OCI-LY1 (cell line): ENCODE results near the gene RHOBTB3.

ENCODE experiments used
- H2AFZ ChIP-seq: fragments of 200-600 bp; sonication (generic), shearing (Covaris generic); 2 replicates; pipeline ENCODE4 v1.6.0; 2014; ENCODE audit warnings: antibody characterized with exemption, mild to moderate bottlenecking, low read length
- H3F3A ChIP-seq: fragments of 200-600 bp; sonication (generic), shearing (Covaris generic); 2 replicates; pipeline ENCODE4 v1.6.0; 2014; ENCODE audit warnings: mild to moderate bottlenecking, antibody characterized with exemption, low read length, moderate library complexity; ENCODE audit not compliant: insufficient read depth
- H3K27ac ChIP-seq: fragments of 200-600 bp; sonication (generic); 2 replicates; pipeline ENCODE4 v1.5.1; 2014; ENCODE audit warnings: low read length, mixed run types, mild to moderate bottlenecking, low read depth; ENCODE audit not compliant: poor library complexity, severe bottlenecking
- H3K27me3 ChIP-seq: fragments of 200-600 bp; sonication (generic); 2 replicates; pipeline ENCODE4 v1.6.0; 2014; ENCODE audit warnings: antibody characterized with exemption, mild to moderate bottlenecking, low read length, moderate library complexity; ENCODE audit not compliant: insufficient read depth
- H3K36me3 ChIP-seq: fragments of 200-600 bp; sonication (generic); 2 replicates; pipeline ENCODE4 v1.6.1; 2014; ENCODE audit warnings: mild to moderate bottlenecking, antibody characterized with exemption, low read length, moderate library complexity, mixed read lengths; ENCODE audit not compliant: insufficient read depth
- H3K4me1 ChIP-seq: fragments of 200-600 bp; sonication (generic); 2 replicates; pipeline ENCODE4 v1.5.1; 2014; ENCODE audit warnings: mild to moderate bottlenecking, low read length, moderate library complexity; ENCODE audit not compliant: insufficient read depth, severe bottlenecking
- H3K4me2 ChIP-seq: fragments of 200-600 bp; sonication (generic), shearing (Covaris generic); 2 replicates; pipeline ENCODE4 v1.6.1; 2014; ENCODE audit warnings: low read length
- H3K4me3 ChIP-seq: fragments of 200-600 bp; sonication (generic); 2 replicates; pipeline ENCODE4 v1.5.1; 2014; ENCODE audit warnings: low read length, low read depth, mild to moderate bottlenecking, mixed read lengths; ENCODE audit not compliant: poor library complexity, severe bottlenecking
- H3K79me2 ChIP-seq: fragments of 200-600 bp; shearing (Covaris generic); 2 replicates; pipeline ENCODE4 v1.6.1; 2016; ENCODE audit warnings: mixed run types, low read length, mixed read lengths; ENCODE audit not compliant: insufficient read depth
- H3K9ac ChIP-seq: fragments of 200-600 bp; sonication (generic), shearing (Covaris generic); 2 replicates; pipeline ENCODE4 v1.6.1; 2014; ENCODE audit warnings: mild to moderate bottlenecking, low read length, mixed read lengths
- H3K9me2 ChIP-seq: fragments of 200-600 bp; sonication (generic), shearing (Covaris generic); 2 replicates; pipeline ENCODE4 v1.6.1; 2014; ENCODE audit warnings: low read depth, mild to moderate bottlenecking, low read length, mixed read lengths
- H3K9me3 ChIP-seq: fragments of 200-600 bp; shearing (Covaris generic); 2 replicates; pipeline ENCODE4 v1.6.1; 2014; ENCODE audit warnings: low read length, mixed read lengths
- H4K20me1 ChIP-seq: fragments of 200-600 bp; sonication (generic), shearing (Covaris generic); 2 replicates; pipeline ENCODE4 v1.6.0; 2016; ENCODE audit warnings: mild to moderate bottlenecking, low read length; ENCODE audit not compliant: insufficient read depth
- EZH2 ChIP-seq: fragments of 200-600 bp; sonication (generic), shearing (Covaris generic); IDR thresholded peaks from 2 replicates; pipeline ENCODE4 v1.8.0; 2017; ENCODE audit warnings: borderline replicate concordance, mixed run types, mild to moderate bottlenecking, antibody characterized with exemption, low read length, moderate library complexity, mixed read lengths
- TF ChIP-seq, protein P1 (sequence below): fragments of 200-600 bp; sonication (generic), shearing (Covaris generic); IDR thresholded peaks from 2 replicates; pipeline ENCODE4 v1.5.1; 2017; ENCODE audit warnings: mild to moderate bottlenecking, antibody characterized with exemption, low read length, moderate library complexity, mixed read lengths

Gene RHOBTB3

DNA sequence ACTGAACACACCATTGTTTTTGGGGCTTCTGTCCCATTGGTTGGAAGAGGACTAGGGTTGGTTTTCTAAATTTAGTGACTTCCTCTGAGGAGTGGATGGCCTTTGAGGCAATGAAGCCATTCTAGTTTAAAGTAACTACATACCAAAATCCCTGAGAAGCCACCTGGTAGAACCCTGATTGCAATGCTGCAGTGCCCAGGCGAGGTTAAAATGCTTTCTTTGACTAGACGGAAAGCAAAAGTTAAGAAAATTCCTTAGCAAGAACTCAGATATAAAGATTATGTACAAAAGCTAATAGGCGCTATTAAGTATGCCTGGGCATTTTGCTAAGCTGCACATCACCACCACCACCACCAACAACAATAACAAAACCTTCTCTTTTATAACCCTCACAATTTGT, 70.8 kb downstream of the RHOBTB3 start:
- H4K20me1 ChIP-seq = no peaks in the 10 kb centered on the region
- no peak overlapping the region for H3K9ac ChIP-seq
- no peak overlapping the region for H3K27ac ChIP-seq
- no peak overlapping the region for H3K4me3 ChIP-seq
- no peaks in the 10 kb centered on the region; the same call in 1 of the 2 replicates for H3K36me3 ChIP-seq
- no peaks in the 10 kb centered on the region for H3K9me3 ChIP-seq
- H3K4me1 ChIP-seq = no peaks in the 10 kb centered on the region
- no peaks in the 10 kb centered on the region for H3F3A ChIP-seq
- H3K9me2 ChIP-seq = no peaks in the 10 kb centered on the region
- no peaks in the 10 kb centered on the region for H3K27me3 ChIP-seq
- no peaks in the 10 kb centered on the region for H3K79me2 ChIP-seq
- H3K4me2 ChIP-seq = no peak overlapping the region
- TF ChIP-seq, protein P1, sequence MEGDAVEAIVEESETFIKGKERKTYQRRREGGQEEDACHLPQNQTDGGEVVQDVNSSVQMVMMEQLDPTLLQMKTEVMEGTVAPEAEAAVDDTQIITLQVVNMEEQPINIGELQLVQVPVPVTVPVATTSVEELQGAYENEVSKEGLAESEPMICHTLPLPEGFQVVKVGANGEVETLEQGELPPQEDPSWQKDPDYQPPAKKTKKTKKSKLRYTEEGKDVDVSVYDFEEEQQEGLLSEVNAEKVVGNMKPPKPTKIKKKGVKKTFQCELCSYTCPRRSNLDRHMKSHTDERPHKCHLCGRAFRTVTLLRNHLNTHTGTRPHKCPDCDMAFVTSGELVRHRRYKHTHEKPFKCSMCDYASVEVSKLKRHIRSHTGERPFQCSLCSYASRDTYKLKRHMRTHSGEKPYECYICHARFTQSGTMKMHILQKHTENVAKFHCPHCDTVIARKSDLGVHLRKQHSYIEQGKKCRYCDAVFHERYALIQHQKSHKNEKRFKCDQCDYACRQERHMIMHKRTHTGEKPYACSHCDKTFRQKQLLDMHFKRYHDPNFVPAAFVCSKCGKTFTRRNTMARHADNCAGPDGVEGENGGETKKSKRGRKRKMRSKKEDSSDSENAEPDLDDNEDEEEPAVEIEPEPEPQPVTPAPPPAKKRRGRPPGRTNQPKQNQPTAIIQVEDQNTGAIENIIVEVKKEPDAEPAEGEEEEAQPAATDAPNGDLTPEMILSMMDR = no peak
- no peak for TF ChIP-seq EZH2
- H2AFZ ChIP-seq = no peak overlapping the region

- no peak overlapping the region for H3K4me3 ChIP-seq
- H3K4me2 ChIP-seq = no peak overlapping the region
- no peak overlapping the region for H2AFZ ChIP-seq
- H3F3A ChIP-seq = no peaks in the 10 kb centered on the region
- no peak for TF ChIP-seq EZH2
- TF ChIP-seq, protein P1 = no peak
- H3K27me3 ChIP-seq = no peaks in the 10 kb centered on the region
- H3K36me3 ChIP-seq = no peaks in the 10 kb centered on the region; the same call in 1 of the 2 replicates
- H4K20me1 ChIP-seq = no peaks in the 10 kb centered on the region
- H3K9ac ChIP-seq = no peak overlapping the region
- no peaks in the 10 kb centered on the region for H3K9me3 ChIP-seq
- H3K9me2 ChIP-seq = no peaks in the 10 kb centered on the region
- peaks cover 8% of the 10 kb centered on the region for H3K4me1 ChIP-seq
- no peak overlapping the region for H3K27ac ChIP-seq
- no peaks in the 10 kb centered on the region for H3K79me2 ChIP-seq
These were observed 72.4 kb downstream of the RHOBTB3 start for GRCh38 chr5:95803271-95804148.

GRCh38 chr5:95804736-95805539, 73.8 kb downstream of the RHOBTB3 start:
- TF ChIP-seq, protein P1 = no peak
- TF ChIP-seq EZH2 = no peak
- no peak overlapping the region for H2AFZ ChIP-seq
- H3K27ac ChIP-seq = no peak overlapping the region
- no peak overlapping the region for H3K9ac ChIP-seq
- H3K36me3 ChIP-seq = no peaks in the 10 kb centered on the region; the same call in 1 of the 2 replicates
- H3K4me1 ChIP-seq = peaks cover 18% of the 10 kb centered on the region
- no peak overlapping the region for H3K4me2 ChIP-seq
- no peaks in the 10 kb centered on the region for H3K27me3 ChIP-seq
- H3K9me3 ChIP-seq = no peaks in the 10 kb centered on the region
- H3K4me3 ChIP-seq = no peak overlapping the region
- H3K9me2 ChIP-seq = no peaks in the 10 kb centered on the region
- H4K20me1 ChIP-seq = no peaks in the 10 kb centered on the region
- no peaks in the 10 kb centered on the region for H3K79me2 ChIP-seq
- no peaks in the 10 kb centered on the region for H3F3A ChIP-seq
